GM21515 (cell line): Measurements from ENCODE around the gene STK26.
"Not testable (repeated sequence)": the region's sequence is repeated elsewhere in the genome, so short reads cannot be mapped to it uniquely, and the experiment has no call there.

ENCODE experiments used
- ATAC-seq: cut with Tn5 transposase; IDR thresholded peaks from one replicate; pipeline ENCODE4 v1.9.1; 2021; ENCODE audit not compliant: unreplicated experiment

The STK26 gene

GRCh38 chrX:132022967-132023895 is at the start of gene STK26:
Gene STK26, plus strand, starts transcription at chrX:132023302. Its CDS starts 316 bp downstream, at chrX:132023618.
- peak; percentile 80 for ATAC-seq

GRCh38 chrX:131975851-131976250 is 47.3 kb upstream of the STK26 start:
- ATAC-seq: no peak

- no peak for ATAC-seq
Measured at GRCh38 chrX:131977619-131978018, 45.5 kb upstream of the STK26 start.

- no peak for ATAC-seq
Measured at GRCh38 chrX:131979116-131979515, 44.0 kb upstream of the STK26 start.

- ATAC-seq: no peak
Measured at GRCh38 chrX:131985526-131986049, 37.5 kb upstream of the STK26 start.

GRCh38 chrX:131987252-131987651 is 35.9 kb upstream of the STK26 start:
- peak; percentile 99 for ATAC-seq

- ATAC-seq: no peak
Measured at GRCh38 chrX:131988236-131988635, 34.9 kb upstream of the STK26 start.

- ATAC-seq: no peak
Measured at GRCh38 chrX:132001127-132001526, 22.0 kb upstream of the STK26 start.

GRCh38 chrX:132004728-132005127 is 18.4 kb upstream of the STK26 start:
- no peak for ATAC-seq

- ATAC-seq: no peak
Measured at GRCh38 chrX:132009350-132009749, 13.8 kb upstream of the STK26 start.

- ATAC-seq: not testable (repeated sequence)
Measured at GRCh38 chrX:132010213-132010612, 12.9 kb upstream of the STK26 start.

- no peak for ATAC-seq
Measured at GRCh38 chrX:132015875-132016274, 7.2 kb upstream of the STK26 start.

- ATAC-seq: no peak
Measured at GRCh38 chrX:132016628-132017430, 6.3 kb upstream of the STK26 start.

GRCh38 chrX:132017431-132018185 is 5.5 kb upstream of the STK26 start:
- no peak for ATAC-seq

GRCh38 chrX:132022198-132022966 is 720 bp upstream of the STK26 start:
- peak; percentile 26 for ATAC-seq

GRCh38 chrX:132023896-132024386 is 839 bp downstream of the STK26 start:
- ATAC-seq: peak; percentile 55

GRCh38 chrX:132025041-132025440 is 1.9 kb downstream of the STK26 start:
- no peak for ATAC-seq

- no peak for ATAC-seq
Measured at GRCh38 chrX:132030264-132030663, 7.2 kb downstream of the STK26 start.

GRCh38 chrX:132031867-132032266 is 8.8 kb downstream of the STK26 start:
- no peak for ATAC-seq

GRCh38 chrX:132033166-132033565 is 10.1 kb downstream of the STK26 start:
- no peak for ATAC-seq
